Activated CD8-positive, alpha-beta memory T cell treated with anti-CD3 and anti-CD28 coated beads for 1 hour (primary cell): Measurements from ENCODE around the gene RCVRN.
"Not testable (repeated sequence)": the region's sequence is repeated elsewhere in the genome, so short reads cannot be mapped to it uniquely, and the experiment has no call there.

ENCODE experiments used
- DNase-seq, 2 donors: peaks; one replicate each; pipeline ENCODE4 v3.0.0-alpha.2; 2020; ENCODE audit warnings: low read depth in 1 of 2; ENCODE audit errors: extremely low read depth in 1 of 2

The RCVRN gene

GRCh38 chr17:9922012-9922848 is 17.2 kb upstream of the RCVRN start:
- no peak for DNase-seq

- DNase-seq, result not testable (repeated sequence)
Measured at GRCh38 chr17:9921216-9921615, 16.1 kb upstream of the RCVRN start.

GRCh38 chr17:9918804-9919352 is 13.8 kb upstream of the RCVRN start:
- DNase-seq, result no peak

DNA sequence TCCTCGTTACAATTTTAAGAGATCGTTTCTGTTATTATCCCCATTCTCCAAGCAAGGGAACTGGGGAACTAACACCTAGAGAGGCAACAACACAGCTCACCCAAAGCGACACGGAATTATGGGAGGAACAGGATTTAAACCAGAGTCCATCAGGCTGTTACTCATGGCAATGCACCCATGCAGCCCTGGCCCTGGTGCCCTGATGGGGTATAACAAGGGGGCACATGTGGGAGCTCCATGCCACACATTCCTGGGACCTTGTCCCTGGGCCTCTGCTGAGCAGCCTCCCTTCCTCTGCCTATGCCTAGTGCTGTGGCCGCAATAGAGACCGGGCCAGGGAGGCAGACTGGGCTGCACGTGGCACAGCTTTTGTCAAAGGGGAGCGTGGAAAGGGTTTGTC is 13.3 kb upstream of the RCVRN start:
- DNase-seq, result no peak

DNA sequence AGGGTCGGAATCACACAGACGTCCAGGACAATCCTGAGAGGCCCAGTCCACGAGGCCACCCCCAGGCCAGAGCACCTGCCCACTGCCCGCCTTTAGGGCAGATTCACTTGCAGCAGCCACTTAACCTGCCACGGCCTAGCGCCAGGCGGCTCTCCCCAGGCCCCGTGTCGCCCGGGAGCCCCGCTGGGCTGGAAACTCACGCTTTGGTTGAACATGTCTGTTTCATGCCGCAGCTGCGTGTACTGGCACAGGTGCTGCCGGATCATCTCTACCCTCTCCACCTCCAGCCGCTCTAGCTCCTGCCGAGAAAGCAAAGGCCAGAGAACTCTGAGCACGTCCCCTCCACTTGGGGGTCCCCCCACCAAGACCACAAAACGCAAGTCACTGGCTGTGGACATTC is 12.7 kb upstream of the RCVRN start:
- no peak for DNase-seq

DNA sequence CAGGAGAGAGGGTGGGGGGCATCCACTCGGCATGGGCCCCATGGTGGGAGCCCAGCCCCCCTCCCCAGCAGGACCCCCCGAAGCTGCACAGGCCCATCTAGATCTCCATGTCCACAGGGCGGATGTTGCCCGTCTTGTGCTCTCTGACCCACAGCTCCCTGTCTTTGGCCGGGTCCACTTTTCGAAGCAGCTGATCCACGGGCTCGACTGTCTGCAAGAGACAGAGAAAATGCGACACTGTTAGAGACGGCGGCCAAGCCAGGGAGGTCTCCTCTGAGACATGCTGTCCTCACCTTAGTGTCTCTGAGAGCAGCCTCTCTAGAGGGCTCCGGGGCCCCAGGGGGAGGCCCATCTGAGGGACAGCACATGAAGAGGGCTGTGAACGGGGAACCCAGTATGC is 12.1 kb upstream of the RCVRN start:
- no peak for DNase-seq

DNA sequence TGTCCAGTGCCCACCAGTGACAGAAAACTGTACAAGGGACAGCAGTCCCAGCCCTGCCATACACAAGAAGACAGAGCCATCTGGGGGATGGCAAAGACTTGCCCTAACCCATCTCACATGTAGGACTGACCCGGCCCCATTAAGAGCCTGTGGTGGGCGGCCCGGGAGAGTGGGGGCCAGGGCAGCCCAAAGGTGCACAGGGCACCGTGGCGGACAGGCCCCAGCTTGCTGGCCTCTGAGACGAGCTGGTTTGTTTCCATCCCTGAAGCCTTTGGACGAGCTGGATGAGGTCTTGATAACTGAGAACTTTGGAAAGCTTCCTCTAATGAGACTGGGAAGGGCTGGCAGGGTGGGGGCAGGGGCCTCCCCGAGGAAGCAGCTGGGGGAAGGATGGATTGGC is 11.0 kb upstream of the RCVRN start:
- DNase-seq, result no peak

DNA sequence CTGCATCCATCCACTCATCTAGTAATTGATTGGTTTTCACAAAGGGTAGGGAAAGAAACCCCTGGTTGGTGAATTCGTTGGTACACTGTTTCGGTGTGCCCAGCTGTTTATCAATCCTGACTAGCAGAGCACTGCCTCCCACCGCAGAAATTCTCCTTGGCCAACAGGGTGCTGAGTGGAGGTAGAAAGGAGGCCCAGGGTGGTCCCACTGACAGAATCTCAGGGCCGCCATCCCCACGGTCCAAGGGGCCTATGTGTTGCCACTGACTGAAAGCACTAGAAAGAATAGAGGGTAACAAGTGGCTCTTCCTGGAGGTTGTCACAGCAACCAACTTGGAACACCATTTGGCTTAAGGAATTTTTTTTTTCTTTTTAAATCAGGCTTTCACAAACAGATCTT is 8.4 kb upstream of the RCVRN start:
- no peak for DNase-seq

DNA sequence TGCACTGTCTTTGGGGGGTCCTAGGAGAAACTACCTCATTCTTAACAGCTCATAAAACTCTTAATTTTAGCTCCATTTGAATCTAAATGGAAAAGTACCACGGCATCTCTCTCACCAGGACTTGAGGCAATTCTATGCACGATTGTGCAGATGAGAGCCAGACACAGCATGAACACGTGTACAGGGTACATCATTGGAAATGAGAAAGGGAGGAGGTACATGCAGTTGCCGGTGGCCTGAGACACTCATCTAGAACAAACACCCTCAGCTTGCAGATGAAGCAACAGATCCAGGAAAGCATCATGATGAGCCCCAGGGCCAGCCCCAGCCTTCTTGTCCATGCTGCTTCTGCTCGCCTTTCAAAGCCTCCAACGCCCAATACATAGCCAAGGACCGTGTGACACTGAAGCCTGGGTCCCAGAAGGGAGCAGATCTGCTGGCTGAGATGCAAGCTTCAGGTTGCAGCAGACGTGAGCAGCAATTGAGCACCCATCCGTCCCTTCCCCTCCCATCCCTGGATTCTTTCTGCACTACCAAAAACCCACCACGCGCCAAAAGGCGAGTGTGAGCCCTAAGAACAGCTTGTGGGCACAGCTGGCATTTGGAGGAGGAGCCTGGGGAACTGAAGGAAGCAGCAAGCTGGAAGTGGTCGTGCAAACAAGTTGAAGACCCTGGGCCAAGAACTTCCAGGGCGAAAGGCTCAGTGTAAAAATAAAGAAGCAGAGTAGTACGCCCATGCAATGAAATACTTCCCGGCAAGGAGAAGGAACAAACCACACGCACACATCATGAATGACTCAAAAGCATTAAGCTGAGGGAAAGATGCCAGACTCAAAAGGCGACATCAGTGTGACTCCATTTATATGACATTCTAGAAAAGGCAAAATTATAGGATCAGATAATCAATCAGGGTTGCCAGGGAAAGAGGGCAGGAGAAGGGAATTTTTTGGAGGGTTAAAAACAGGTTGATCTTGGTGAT is 7.3 kb upstream of the RCVRN start:
- DNase-seq, result no peak

DNA sequence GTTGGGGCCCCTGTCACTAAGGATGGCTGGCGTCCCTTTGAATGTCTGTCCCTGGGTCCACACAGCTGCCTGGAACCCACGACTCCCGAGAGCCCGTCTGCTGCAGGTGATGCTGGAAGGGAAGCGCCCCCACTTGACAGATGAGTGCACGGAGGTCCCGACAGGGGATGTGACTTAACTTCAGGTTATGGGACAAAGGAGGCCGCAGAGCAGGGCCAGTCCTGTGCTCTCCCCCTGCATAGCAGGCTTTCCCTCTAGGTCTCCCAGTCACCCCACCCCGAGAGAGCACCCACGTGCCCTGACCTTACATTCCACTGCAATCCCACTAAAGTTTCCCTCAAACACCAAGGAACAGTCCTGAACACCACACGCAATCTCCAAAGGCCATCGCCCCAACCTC is 6.0 kb upstream of the RCVRN start:
- no peak for DNase-seq

DNA sequence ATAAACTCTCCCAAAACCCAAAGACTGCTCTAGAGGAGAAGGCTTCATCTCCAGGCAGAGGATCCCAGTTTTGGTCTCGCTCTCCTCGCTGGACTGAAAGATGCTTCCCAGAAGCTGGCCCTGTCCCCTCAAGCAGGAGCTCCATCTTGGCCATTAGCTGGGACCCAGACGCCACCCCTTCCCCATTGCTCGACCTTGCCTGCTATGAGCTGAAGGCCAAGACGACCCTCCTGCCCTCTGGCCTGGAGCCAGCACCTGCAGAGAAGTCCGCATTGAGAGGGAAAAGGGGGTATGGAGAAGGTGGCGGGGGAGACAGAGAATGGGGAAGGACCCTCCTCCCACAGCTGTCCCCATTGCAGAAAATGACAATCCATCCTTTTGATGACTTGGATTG is 3.6 kb upstream of the RCVRN start:
- no peak for DNase-seq

DNA sequence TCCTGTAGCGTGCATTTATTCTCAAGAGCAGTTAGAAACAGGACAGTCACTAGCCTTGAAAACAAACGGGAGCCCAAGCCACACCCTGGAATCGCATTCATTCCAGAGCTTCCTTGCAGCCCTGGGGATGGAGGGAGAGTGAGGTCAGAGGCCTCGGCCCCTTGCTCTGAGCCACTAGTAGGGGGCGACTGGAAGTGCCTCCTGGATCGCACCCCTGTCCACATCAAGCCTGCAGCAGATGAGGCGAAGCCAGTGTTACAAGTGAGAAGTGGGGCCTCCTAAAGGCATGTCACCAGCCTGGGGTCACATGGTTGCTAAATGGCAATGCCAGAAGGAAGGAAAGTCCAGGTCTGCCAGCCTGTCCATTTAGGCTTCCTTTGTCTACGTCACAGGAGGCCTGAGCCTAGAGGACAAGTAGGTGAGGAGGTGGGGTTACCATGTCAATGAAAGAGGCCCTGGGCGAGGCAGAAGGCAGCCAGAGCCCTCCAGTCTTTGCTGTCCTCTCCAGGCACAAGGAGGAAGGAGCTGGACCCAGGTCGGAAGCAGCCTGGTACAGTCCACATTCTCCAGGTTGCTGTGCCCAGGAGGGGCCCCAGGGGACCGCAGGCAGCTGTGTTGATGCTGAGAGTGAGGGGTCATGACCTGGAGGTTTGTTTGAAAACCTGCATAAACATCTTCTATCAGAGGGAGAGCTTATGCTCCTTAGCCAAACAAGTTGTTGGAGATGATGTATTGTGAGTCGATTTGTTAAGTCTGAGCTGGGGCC is 3.0 kb upstream of the RCVRN start:
- no peak for DNase-seq

DNA sequence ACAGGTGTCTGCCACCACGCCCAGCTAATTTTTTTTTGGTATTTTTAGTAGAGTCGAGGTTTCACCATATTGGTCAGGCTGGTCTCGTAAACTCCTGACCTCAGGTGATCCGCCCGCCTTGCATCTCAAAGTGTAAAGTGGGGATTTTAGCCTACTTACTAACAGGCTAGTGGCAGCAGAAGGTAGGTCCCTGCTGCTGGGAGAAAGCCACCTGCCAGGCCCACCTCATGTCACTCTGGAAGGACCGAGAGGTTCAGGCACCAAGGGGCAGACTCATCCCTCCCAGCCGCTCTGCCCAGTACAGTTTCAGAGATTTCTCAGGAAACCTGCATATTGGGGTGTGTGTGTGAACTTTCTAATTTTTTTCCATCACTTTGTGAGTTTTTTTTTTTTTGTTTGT is 2.1 kb upstream of the RCVRN start:
- DNase-seq, result no peak

- no peak for DNase-seq
Measured at GRCh38 chr17:9906616-9907015, 1.5 kb upstream of the RCVRN start.

GRCh38 chr17:9905902-9906301 is 831 bp upstream of the RCVRN start:
- no peak for DNase-seq

DNA sequence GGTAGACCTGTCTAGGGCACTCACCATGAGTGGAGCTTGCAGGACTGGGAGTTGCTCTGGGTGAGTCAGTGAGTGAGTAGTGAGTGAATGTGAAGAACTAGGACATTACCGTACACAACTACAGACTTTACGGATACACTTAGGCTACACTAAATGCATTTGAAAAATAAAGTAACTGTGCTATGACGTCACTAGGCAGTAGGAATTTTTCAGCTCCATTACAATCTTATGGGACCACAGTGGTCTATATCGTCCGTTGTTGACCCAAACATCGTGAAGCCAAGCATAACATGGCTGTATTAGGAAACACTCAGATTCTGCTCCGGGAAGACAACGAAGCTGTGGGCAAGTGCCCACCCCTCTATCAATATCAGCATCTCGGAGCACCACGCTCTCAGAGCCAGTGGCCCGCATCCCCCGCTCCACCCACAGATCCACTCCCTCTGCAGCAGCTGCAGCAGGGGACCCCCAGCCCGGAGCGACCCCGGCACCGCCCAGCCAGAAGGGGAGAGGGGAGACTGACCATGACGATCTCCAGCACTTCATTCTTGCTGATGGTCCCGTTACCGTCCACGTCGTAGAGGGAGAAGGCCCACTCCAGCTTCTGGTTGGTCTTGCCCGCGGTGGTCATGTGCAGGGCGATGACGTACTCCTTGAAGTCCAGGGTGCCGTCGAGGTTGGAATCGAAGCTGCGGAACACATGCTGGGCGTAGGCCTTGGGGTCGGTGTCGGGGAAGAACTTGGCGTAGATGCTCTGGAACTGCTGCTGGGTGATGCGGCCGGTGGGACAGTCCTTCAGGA is 594 bp downstream of the RCVRN start:
- no peak for DNase-seq

- no peak for DNase-seq
Measured at GRCh38 chr17:9902120-9902519, 3.0 kb downstream of the RCVRN start.

GRCh38 chr17:9900784-9901183 is 4.3 kb downstream of the RCVRN start:
- DNase-seq, result no peak

- DNase-seq, result no peak
Measured at GRCh38 chr17:9900044-9900594, 5.0 kb downstream of the RCVRN start.
